Upper lobe of left lung (tissue), 4 donors: ENCODE measurements around the gene MCOLN3.

Source experiments
- POLR2A ChIP-seq, 4 donors: fragments of 450-650 bp; IDR thresholded peaks; one replicate each; pipeline ENCODE4 v1.5.1; 2016 to 2017; ENCODE audit warnings: antibody characterized with exemption in 4 of 4, mild to moderate bottlenecking in 2 of 4
- POLR2AphosphoS5 ChIP-seq, 2 donors: sonication (generic); formaldehyde crosslinking; IDR thresholded peaks; one replicate each; pipeline ENCODE4 v1.5.1; 2017; ENCODE audit warnings: antibody characterized with exemption in 2 of 2
- TF ChIP-seq, protein P1 (sequence below), 6 experiments: fragments of 450-650 bp in 4 of 6; fragments of 200-600 bp in 2 of 6; sonication (generic) in 2 of 6; IDR thresholded peaks; one replicate each; pipeline ENCODE4 v1.5.1; 2016 to 2019; ENCODE audit warnings: antibody characterized with exemption in 6 of 6

GRCh38 chr1:84985365-84985764 lies 62.9 kb downstream of the MCOLN3 start:
- TF ChIP-seq, protein P1, sequence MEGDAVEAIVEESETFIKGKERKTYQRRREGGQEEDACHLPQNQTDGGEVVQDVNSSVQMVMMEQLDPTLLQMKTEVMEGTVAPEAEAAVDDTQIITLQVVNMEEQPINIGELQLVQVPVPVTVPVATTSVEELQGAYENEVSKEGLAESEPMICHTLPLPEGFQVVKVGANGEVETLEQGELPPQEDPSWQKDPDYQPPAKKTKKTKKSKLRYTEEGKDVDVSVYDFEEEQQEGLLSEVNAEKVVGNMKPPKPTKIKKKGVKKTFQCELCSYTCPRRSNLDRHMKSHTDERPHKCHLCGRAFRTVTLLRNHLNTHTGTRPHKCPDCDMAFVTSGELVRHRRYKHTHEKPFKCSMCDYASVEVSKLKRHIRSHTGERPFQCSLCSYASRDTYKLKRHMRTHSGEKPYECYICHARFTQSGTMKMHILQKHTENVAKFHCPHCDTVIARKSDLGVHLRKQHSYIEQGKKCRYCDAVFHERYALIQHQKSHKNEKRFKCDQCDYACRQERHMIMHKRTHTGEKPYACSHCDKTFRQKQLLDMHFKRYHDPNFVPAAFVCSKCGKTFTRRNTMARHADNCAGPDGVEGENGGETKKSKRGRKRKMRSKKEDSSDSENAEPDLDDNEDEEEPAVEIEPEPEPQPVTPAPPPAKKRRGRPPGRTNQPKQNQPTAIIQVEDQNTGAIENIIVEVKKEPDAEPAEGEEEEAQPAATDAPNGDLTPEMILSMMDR (IDR thresholded peaks at IDR 0.05): no peak
- no peak for TF ChIP-seq POLR2AphosphoS5 (IDR thresholded peaks at IDR 0.05)
- TF ChIP-seq POLR2A (IDR thresholded peaks at IDR 0.05): no peak
